H9 (cell line): ENCODE measurements around the gene HS3ST3B1. TPM values are rescaled to one million over a fixed set of nuclear protein-coding genes. Genes with fewer than 3 reads are reported as not detected.

Experiments used
- DNase-seq: peaks from one replicate; pipeline ENCODE4 v3.0.0-alpha.2; 2017
- H2AFZ ChIP-seq: one replicate; pipeline ENCODE4 v1.6.1; 2013; ENCODE audit warnings: mild to moderate bottlenecking, low read length, control low read depth, moderate library complexity
- H2AK5ac ChIP-seq: 2 replicates; pipeline ENCODE4 v1.6.1; 2013; ENCODE audit warnings: low read length, control low read depth, mixed read lengths; ENCODE audit not compliant: insufficient read length
- H2BK120ac ChIP-seq: one replicate; pipeline ENCODE4 v1.6.1; 2013; ENCODE audit warnings: low read depth, mild to moderate bottlenecking, low read length, control low read depth, inconsistent platforms; ENCODE audit not compliant: poor library complexity, severe bottlenecking
- H2BK12ac ChIP-seq: 2 replicates; pipeline ENCODE4 v1.6.1; 2013; ENCODE audit warnings: low read length, control low read depth, mixed read lengths, low read depth; ENCODE audit not compliant: insufficient read length
- H2BK15ac ChIP-seq: 2 replicates; pipeline ENCODE4 v1.6.1; 2013; ENCODE audit warnings: low read depth, low read length, control low read depth
- H2BK20ac ChIP-seq: one replicate; pipeline ENCODE4 v1.6.1; 2013; ENCODE audit warnings: low read depth, mild to moderate bottlenecking, low read length, control low read depth, inconsistent platforms; ENCODE audit not compliant: poor library complexity, severe bottlenecking
- H2BK5ac ChIP-seq: 2 replicates; pipeline ENCODE4 v1.6.1; 2013; ENCODE audit warnings: low read length, control low read depth, mixed read lengths; ENCODE audit not compliant: insufficient read length
- H3K14ac ChIP-seq: 2 replicates; pipeline ENCODE4 v1.6.1; 2013; ENCODE audit warnings: low read length, control low read depth; ENCODE audit not compliant: insufficient read depth
- H3K18ac ChIP-seq: 2 replicates; pipeline ENCODE4 v1.6.1; 2013; ENCODE audit warnings: low read depth, mild to moderate bottlenecking, mixed read lengths, low read length, control low read depth; ENCODE audit not compliant: insufficient read length
- H3K23ac ChIP-seq: 2 replicates; pipeline ENCODE4 v1.6.1; 2013; ENCODE audit warnings: low read length, control low read depth, mixed read lengths, low read depth; ENCODE audit not compliant: insufficient read length
- H3K23me2 ChIP-seq: 2 replicates; pipeline ENCODE4 v1.6.1; 2013; ENCODE audit warnings: low read depth, mild to moderate bottlenecking, mixed read lengths, low read length, control low read depth; ENCODE audit not compliant: insufficient read length, poor library complexity, severe bottlenecking
- H3K27ac ChIP-seq: 2 replicates; pipeline ENCODE4 v1.5.1; 2013; ENCODE audit warnings: low read length, control low read depth, mixed read lengths, low read depth; ENCODE audit not compliant: insufficient read length
- H3K27me3 ChIP-seq: 2 replicates; pipeline ENCODE4 v1.6.1; 2013; ENCODE audit warnings: low read length, control low read depth, inconsistent platforms; ENCODE audit not compliant: insufficient read depth
- H3K4ac ChIP-seq: 2 replicates; pipeline ENCODE4 v1.6.1; 2013; ENCODE audit warnings: low read depth, mild to moderate bottlenecking, control low read depth, inconsistent platforms, low read length, moderate library complexity
- H3K4me1 ChIP-seq: 2 replicates; pipeline ENCODE4 v1.6.1; 2013; ENCODE audit warnings: low read length, control low read depth, inconsistent platforms; ENCODE audit not compliant: insufficient read depth
- H3K4me2 ChIP-seq: 2 replicates; pipeline ENCODE4 v1.6.1; 2013; ENCODE audit warnings: low read length, control low read depth, mixed read lengths; ENCODE audit not compliant: insufficient read length, insufficient read depth
- H3K56ac ChIP-seq: 2 replicates; pipeline ENCODE4 v1.6.1; 2013; ENCODE audit warnings: low read depth, mild to moderate bottlenecking, mixed read lengths, low read length, control low read depth; ENCODE audit not compliant: insufficient read length
- H3K79me1 ChIP-seq: 2 replicates; pipeline ENCODE4 v1.6.1; 2013; ENCODE audit warnings: low read depth, mild to moderate bottlenecking, moderate library complexity, low read length, control low read depth, inconsistent platforms; ENCODE audit not compliant: insufficient read depth, poor library complexity, severe bottlenecking
- H3K79me2 ChIP-seq: 2 replicates; pipeline ENCODE4 v1.6.1; 2013; ENCODE audit warnings: low read length, control low read depth, inconsistent platforms; ENCODE audit not compliant: insufficient read depth
- H3K9ac ChIP-seq: 2 replicates; pipeline ENCODE4 v1.6.1; 2013; ENCODE audit warnings: low read length, control low read depth, mixed read lengths; ENCODE audit not compliant: insufficient read length; ENCODE audit errors: extremely low read depth
- H3K9me3 ChIP-seq: one replicate; pipeline ENCODE4 v1.6.1; 2013; ENCODE audit warnings: low read depth, low read length, inconsistent platforms; ENCODE audit not compliant: control insufficient read depth
- H3T11ph ChIP-seq: one replicate; pipeline ENCODE4 v1.6.1; 2013; ENCODE audit warnings: mild to moderate bottlenecking, low read length, control low read depth, inconsistent platforms
- H4K20me1 ChIP-seq: one replicate; pipeline ENCODE4 v1.6.1; 2013; ENCODE audit not compliant: control insufficient read depth, insufficient read length, insufficient read depth
- H4K5ac ChIP-seq: 2 replicates; pipeline ENCODE4 v1.6.1; 2013; ENCODE audit warnings: low read depth, mild to moderate bottlenecking, mixed read lengths, low read length, control low read depth; ENCODE audit not compliant: insufficient read length
- H4K8ac ChIP-seq: replicated peaks from 2 replicates; pipeline ENCODE4 v1.6.1; 2013; ENCODE audit warnings: low read length, control low read depth, mixed read lengths, low read depth; ENCODE audit not compliant: insufficient read length
- H4K91ac ChIP-seq: 2 replicates; pipeline ENCODE4 v1.6.1; 2013; ENCODE audit warnings: low read depth, mild to moderate bottlenecking, moderate library complexity, mixed read lengths, low read length, control low read depth; ENCODE audit not compliant: insufficient read length
- H3K27ac Mint-ChIP-seq, 3 experiments: 2 replicates in 2 of 3; 3 replicates in 1 of 3; pipeline ENCODE4 v1.8.0; 2020 to 2021; ENCODE audit warnings: mixed read lengths in 3 of 3, mild to moderate bottlenecking in 1 of 3, moderate library complexity in 1 of 3
- H3K27me3 Mint-ChIP-seq: 2 replicates; pipeline ENCODE4 v1.8.0; 2021; ENCODE audit warnings: low read depth, mild to moderate bottlenecking, moderate library complexity, mixed read lengths
- H3K36me3 Mint-ChIP-seq, 3 experiments: 2 replicates in 2 of 3; 3 replicates in 1 of 3; pipeline ENCODE4 v1.8.0; 2020 to 2021; ENCODE audit warnings: low read depth in 3 of 3, mixed read lengths in 3 of 3; ENCODE audit not compliant: insufficient read depth in 1 of 3
- H3K4me1 Mint-ChIP-seq, 2 experiments: 2 replicates each; pipeline ENCODE4 v1.8.0; 2020; ENCODE audit warnings: mixed read lengths in 2 of 2
- H3K4me3 Mint-ChIP-seq, 2 experiments: 2 replicates in 1 of 2; 3 replicates in 1 of 2; pipeline ENCODE4 v1.8.0; 2020 to 2021; ENCODE audit warnings: mild to moderate bottlenecking in 2 of 2, mixed read lengths in 2 of 2, moderate library complexity in 1 of 2
- H3K9me3 Mint-ChIP-seq, 2 experiments: 2 replicates in 1 of 2; 3 replicates in 1 of 2; pipeline ENCODE4 v1.8.0; 2020; ENCODE audit warnings: mild to moderate bottlenecking in 2 of 2, mixed read lengths in 2 of 2, moderate library complexity in 1 of 2
- CTCF ChIP-seq: fragments of 200-600 bp; sonication (generic); conservative IDR thresholded peaks from 3 replicates; pipeline ENCODE4 v1.8.0; 2021; ENCODE audit warnings: antibody characterized with exemption, mild to moderate bottlenecking
- WGBS: extraction: QIAGEN DNeasy Blood & Tissue Kit; methylation state at CpG from one replicate; pipeline ENCODE4 v1.1.7; 2013; ENCODE audit warnings: missing lambda C conversion rate, low lambda C conversion rate, mixed read lengths; ENCODE audit not compliant: insufficient read length; ENCODE audit errors: extremely low coverage; 5-methylcytosine and 5-hydroxymethylcytosine counted together
- total RNA-seq: library from RNA; stranded (reverse); gene quantifications from 2 replicates; pipeline ENCODE4 v1.2.1, GENCODE V29; 2021

The HS3ST3B1 gene
- total RNA-seq, 1 experiment from 2014 or later = 2.8 TPM

- no peaks in the 10 kb centered on the region for H3K79me2 ChIP-seq
- no peak overlapping the region for H2BK120ac ChIP-seq
- no peak overlapping the region for H2AK5ac ChIP-seq
- TF ChIP-seq CTCF = peak; percentile 37; the same call in 2 of the 3 replicates
- no peak overlapping the region for H2BK5ac ChIP-seq
- H3K23ac ChIP-seq = no peak overlapping the region
- H4K5ac ChIP-seq = no peak overlapping the region
- H2BK20ac ChIP-seq = no peak overlapping the region
- H3K9ac ChIP-seq = no peak overlapping the region
- Mint-ChIP-seq H3K4me3 (no peak overlapping the region), H3K4me1 (peaks cover 4 to 8% of the 10 kb centered on the region in 2 experiments), H3K27me3 (no peaks in the 10 kb centered on the region), H3K9me3 (no peaks in the 10 kb centered on the region), H3K27ac (no peak overlapping the region; a peak in 1 of 7 replicates), H3K36me3 (no peaks in the 10 kb centered on the region)
- H3K14ac ChIP-seq = no peak overlapping the region
- no peaks in the 10 kb centered on the region for H3K27me3 ChIP-seq
- no peak overlapping the region for H3K27ac ChIP-seq
- H3K79me1 ChIP-seq = no peaks in the 10 kb centered on the region
- H2BK15ac ChIP-seq = no peak overlapping the region
- no peak overlapping the region for H4K91ac ChIP-seq
- H3K23me2 ChIP-seq = no peaks in the 10 kb centered on the region
- no CpG with 5 or more reads among the region's 8 CpGs for WGBS
- peaks cover 5% of the 10 kb centered on the region for H3K4me1 ChIP-seq
- no peak overlapping the region for H3T11ph ChIP-seq
- H3K9me3 ChIP-seq = no peaks in the 10 kb centered on the region
- no peak overlapping the region for H4K8ac ChIP-seq
- peak; percentile 61 for DNase-seq
- H2BK12ac ChIP-seq = no peak overlapping the region
- no peak overlapping the region for H3K4ac ChIP-seq
- no peak overlapping the region for H3K56ac ChIP-seq
- H3K18ac ChIP-seq = no peak overlapping the region
- no peak overlapping the region for H2AFZ ChIP-seq
- H4K20me1 ChIP-seq = no peaks in the 10 kb centered on the region
- H3K4me2 ChIP-seq = no peak overlapping the region
These were observed 58.5 kb downstream of the HS3ST3B1 start for GRCh38 chr17:14359163-14360020.
